HT1080 (cell line): Measurements from ENCODE around the gene TMEFF2. TPM values are rescaled to one million over a fixed set of nuclear protein-coding genes. Genes with fewer than 3 reads are reported as not detected.
"Not testable (repeated sequence)": the region's sequence is repeated elsewhere in the genome, so short reads cannot be mapped to it uniquely, and the experiment has no call there.

Experiments used
- DNase-seq: peaks from one replicate; pipeline ENCODE4 v3.0.0-alpha.2; 2015; ENCODE audit warnings: low read depth
- total RNA-seq: library from RNA; depleted of rRNA; stranded (reverse); fragments of >200 nt; shearing (Covaris generic); gene quantifications from 2 replicates; pipeline ENCODE4 v1.2.3, GENCODE V29; 2014

The TMEFF2 gene
- total RNA-seq, 1 experiment from 2014 or later = 0.03 TPM

GRCh38 chr2:191935247-191935646 is 259.5 kb downstream of the TMEFF2 start:
- DNase-seq = no peak

DNA sequence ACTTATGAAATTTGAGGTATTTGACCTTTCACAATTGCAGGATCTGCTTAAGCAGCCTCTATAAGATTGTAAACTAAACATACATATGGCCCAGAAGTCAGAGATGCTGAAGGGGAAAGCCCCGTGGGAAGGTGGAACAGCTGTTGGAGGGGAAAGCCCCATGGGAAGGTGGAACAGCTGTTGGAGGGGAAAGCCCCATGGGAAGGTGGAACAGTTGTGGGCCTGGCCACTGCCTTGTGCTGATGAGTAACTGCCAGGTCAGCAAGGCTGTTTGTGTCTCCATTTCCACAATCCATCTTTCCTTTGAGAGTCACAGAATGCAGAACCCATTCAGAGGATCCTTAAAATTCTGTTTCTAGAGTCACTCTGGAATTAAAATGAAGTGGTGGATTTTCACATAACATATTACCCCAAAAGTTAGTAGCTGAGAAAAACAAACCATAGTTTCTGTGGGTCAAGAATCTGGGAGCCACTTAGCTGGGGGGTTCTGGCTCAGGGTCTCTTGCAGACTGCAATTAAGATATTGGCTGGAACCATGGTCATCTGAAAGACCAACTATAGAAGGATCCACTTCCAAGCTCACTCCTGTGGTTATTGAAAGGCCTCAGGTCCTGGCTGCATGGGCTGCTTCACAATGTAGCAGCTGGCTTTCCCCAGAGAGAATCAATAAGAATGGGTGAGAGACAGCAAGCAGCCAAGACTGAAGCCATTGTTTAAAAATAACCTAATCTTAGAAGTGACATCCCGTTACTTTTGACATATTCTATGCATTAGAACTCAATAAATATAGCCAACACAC is 261.2 kb downstream of the TMEFF2 start:
- peak; percentile 13 for DNase-seq

GRCh38 chr2:191932286-191932685 is 262.4 kb downstream of the TMEFF2 start:
- DNase-seq = no peak

- DNase-seq = no peak
Observed at GRCh38 chr2:191931329-191931728, 263.4 kb downstream of the TMEFF2 start.

DNA sequence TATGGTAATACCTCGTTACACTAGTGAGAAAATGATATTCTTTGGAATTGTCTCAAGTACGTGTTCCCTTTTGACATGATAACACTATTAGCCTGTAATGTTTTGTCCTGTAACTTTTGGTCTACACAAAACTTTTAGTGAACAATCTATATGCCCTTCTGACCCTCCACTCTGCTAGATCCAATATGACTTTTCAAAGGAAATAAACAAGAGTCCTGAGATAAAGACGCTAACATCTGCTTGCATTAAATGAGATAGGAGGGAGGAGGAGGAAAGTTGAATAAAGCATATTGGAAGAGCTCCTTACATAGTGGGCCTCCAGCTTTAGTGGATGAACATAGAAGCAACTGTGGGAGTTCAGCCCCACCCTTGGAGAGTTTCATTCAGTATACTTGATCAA is 264.5 kb downstream of the TMEFF2 start:
- DNase-seq = no peak

DNA sequence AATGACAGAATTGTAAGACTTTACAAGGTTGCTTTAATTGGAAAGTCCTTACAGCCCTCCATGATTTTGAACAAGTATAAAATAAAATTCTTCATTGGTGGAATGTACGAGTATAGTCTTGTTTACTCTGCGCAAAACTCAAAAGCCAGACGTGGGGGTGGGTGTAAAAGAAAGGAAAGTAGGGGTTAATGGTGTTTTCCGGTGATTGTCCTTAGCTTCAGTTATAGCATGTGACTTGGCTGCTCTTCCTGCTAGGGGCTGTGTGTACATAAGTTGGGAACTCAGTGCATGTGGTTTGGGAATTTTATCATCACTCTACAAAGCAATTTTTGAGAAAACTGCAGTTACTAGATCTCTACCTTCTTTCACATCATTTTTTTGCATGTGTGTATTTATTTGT is 265.4 kb downstream of the TMEFF2 start:
- no peak for DNase-seq

DNA sequence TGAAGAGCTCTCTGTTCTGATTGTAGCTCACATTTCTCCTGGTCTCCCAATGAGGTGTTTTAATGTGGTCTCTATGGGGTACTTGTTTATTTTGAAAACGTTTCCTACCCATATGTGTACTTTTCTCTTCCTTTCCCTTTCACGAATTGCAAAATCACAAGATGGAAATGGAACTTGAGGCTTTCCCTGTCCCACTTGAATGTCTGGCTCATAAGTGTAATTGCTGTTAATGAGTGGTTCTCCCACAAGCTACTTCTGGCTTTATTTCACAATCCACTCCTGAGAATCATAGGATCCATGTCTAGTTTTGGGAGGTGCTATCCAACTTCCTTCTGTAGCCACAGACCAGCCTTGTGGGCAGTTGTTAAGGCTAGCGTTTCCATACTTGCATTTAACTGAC is 266.7 kb downstream of the TMEFF2 start:
- peak; percentile 40 for DNase-seq

- peak; percentile 80 for DNase-seq
Observed at GRCh38 chr2:191927319-191927867, 267.3 kb downstream of the TMEFF2 start.

DNA sequence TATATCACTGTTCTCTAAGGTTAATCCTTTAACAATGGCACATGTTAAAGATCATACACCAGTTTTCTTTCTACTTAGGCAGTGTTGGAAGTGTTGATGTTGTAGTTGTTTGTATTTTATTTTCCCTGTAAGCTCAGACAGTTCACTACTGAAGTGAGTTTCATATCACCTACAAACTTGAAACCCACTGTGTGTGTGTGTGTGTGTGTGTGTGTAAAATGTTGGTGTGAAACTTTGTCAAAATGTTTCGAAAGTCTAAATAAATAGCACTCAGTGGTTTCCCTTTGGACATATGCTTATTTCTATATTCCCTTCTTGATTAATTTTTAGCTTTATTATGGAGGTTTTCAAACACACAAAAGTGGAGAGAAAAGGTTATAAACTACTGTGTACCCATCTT is 268.1 kb downstream of the TMEFF2 start:
- no peak for DNase-seq

DNA sequence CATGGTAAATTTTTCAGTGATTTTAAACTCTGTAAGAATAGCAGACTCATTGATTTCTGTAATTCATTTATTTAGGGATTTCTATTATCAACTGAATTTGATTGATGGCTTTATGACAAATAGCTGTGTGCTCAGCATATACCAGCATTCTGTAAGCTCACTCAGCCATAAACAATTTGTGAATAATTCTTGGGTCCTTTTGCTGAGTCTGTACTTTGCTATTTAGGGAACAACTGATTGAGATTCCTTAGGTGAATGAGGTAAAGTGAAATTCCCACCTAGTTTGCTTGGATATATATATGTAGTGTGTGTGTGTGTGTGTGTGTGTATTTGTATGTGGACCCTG is 271.1 kb downstream of the TMEFF2 start:
- no peak for DNase-seq

- DNase-seq = no peak
Observed at GRCh38 chr2:191922736-191923651, 271.7 kb downstream of the TMEFF2 start.

DNA sequence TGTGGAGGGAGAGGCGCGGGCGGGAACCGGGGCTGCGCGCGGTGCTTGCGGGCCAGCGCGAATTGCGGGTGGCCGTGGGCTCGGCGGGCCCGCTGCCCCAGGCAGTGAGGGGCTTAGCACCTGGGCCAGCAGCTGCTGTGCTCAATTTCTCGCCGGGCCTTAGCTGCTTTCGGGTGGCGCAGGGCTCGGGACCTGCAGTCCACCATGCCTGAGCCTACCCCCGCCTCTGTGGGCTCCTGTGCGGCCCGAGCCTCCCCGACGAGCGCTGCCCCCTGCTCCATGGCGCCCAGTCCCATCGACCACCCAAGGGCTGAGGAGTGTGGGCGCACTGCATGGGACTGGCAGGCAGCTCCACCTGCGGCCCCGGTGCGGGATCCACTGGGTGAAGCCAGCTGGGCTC is 273.1 kb downstream of the TMEFF2 start:
- not testable (repeated sequence) for DNase-seq

GRCh38 chr2:191920502-191920901 is 274.2 kb downstream of the TMEFF2 start:
- no peak for DNase-seq

GRCh38 chr2:191917967-191918651 is 276.6 kb downstream of the TMEFF2 start:
- DNase-seq = no peak

GRCh38 chr2:191917430-191917881 is 277.3 kb downstream of the TMEFF2 start:
- no peak for DNase-seq

- no peak for DNase-seq
Observed at GRCh38 chr2:191916826-191917225, 277.9 kb downstream of the TMEFF2 start.

GRCh38 chr2:191915750-191916149 is 279.0 kb downstream of the TMEFF2 start:
- no peak for DNase-seq

GRCh38 chr2:191913796-191914195 is 280.9 kb downstream of the TMEFF2 start:
- no peak for DNase-seq

- no peak for DNase-seq
Observed at GRCh38 chr2:191912764-191913163, 282.0 kb downstream of the TMEFF2 start.

DNA sequence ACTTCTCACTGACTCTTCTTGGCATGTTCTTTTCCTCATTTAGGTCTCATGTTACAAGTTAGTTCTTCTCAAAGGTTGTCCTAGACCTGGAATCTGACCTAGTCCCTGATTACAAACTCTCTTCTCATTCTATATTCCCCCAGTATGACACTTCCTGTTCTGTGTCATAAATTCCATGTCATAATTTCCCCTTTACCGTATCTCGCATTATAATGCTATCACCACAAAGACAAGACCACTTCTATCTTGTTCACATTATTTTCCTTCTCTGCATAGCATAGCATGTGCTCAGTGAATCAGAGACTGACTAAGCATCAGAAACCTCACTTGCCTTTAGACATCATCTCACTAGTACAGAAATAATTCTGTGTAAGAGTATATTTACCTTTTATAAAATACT is 284.2 kb downstream of the TMEFF2 start:
- DNase-seq = peak; percentile 94

- DNase-seq = no peak
Observed at GRCh38 chr2:191908874-191909273, 285.9 kb downstream of the TMEFF2 start.
